ENCODE measurements around the gene KXD1. TPM values are rescaled to one million over a fixed set of nuclear protein-coding genes. Genes with fewer than 3 reads are reported as not detected.

The KXD1 gene
- total and polyA plus RNA-seq, 4 donors, result 51.3 to 117 (median 74.8) TPM

DNA sequence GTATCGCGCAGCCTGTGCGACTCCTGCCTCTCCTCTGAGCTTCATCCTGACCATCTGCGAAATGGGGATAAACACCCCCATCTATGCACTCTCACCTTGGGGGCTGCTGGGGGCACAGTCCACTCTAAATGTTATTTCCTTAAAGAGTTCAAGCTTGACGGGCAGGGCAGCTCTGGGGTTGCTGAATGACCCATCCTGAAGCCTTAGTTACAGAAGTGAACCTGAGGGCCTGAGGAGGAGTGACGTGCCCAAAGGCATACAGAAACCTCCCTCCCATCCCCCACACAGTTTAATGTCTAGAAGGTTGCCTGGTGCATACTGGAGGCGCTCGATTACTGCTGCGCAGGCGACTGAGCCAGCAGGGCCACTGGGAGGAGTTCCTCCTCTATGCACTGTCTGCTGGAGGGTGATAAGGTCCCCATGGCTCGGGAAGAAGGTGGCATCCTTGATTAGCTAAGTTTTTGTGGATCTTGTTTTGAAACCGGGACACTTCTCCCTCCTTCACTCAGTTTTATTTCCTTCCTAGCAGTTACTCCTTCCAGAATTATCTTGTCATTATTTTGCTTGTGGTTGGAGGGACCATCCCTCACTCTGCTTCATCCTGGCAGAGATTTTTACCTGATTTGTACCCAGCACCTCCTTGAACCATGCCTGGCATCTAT is 13.7 kb upstream of the KXD1 start:
- peaks cover 0 to 7% (median 0%) of the 10 kb centered on the region in 5 donors for H3K4me1 ChIP-seq (ENCODE audit: control insufficient read depth in 5 of 5, insufficient read depth in 5 of 5, low read length in 5 of 5)
- peak; percentile 40 to 47 (median 41) for DNase-seq
- H3K9me3 ChIP-seq (ENCODE audit: control insufficient read depth in 4 of 4, insufficient read depth in 3 of 4, low read length in 3 of 4), result no peaks in the 10 kb centered on the region
- TF ChIP-seq, protein P1, sequence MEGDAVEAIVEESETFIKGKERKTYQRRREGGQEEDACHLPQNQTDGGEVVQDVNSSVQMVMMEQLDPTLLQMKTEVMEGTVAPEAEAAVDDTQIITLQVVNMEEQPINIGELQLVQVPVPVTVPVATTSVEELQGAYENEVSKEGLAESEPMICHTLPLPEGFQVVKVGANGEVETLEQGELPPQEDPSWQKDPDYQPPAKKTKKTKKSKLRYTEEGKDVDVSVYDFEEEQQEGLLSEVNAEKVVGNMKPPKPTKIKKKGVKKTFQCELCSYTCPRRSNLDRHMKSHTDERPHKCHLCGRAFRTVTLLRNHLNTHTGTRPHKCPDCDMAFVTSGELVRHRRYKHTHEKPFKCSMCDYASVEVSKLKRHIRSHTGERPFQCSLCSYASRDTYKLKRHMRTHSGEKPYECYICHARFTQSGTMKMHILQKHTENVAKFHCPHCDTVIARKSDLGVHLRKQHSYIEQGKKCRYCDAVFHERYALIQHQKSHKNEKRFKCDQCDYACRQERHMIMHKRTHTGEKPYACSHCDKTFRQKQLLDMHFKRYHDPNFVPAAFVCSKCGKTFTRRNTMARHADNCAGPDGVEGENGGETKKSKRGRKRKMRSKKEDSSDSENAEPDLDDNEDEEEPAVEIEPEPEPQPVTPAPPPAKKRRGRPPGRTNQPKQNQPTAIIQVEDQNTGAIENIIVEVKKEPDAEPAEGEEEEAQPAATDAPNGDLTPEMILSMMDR (IDR thresholded peaks at IDR 0.05; ENCODE audit: control extremely low read depth, extremely low read depth), result no peak
- peak overlapping the region in 1 of 2 donors; percentile 61 for H3K27ac ChIP-seq (ENCODE audit: low read depth in 1 of 2, low read length in 1 of 2)
- 7 to 9% methylated on average over 12 of the region's 12 CpGs for WGBS, 2 donors
- H3K9ac ChIP-seq (ENCODE audit: insufficient read depth in 1 of 2, low read length in 2 of 2), result no peak overlapping the region
- peaks cover 0 to 16% (median 11%) of the 10 kb centered on the region in 4 donors for H3K36me3 ChIP-seq (ENCODE audit: control insufficient read depth in 4 of 4, insufficient read depth in 4 of 4, low read length in 4 of 4)
- no peaks in the 10 kb centered on the region for H3K27me3 ChIP-seq (ENCODE audit: control insufficient read depth in 3 of 3, insufficient read depth in 3 of 3, low read length in 2 of 3)
- H3K4me3 ChIP-seq, result no peak overlapping the region
- peak; percentile 49 for ATAC-seq (ENCODE audit: insufficient read depth, low FRiP score)

DNA sequence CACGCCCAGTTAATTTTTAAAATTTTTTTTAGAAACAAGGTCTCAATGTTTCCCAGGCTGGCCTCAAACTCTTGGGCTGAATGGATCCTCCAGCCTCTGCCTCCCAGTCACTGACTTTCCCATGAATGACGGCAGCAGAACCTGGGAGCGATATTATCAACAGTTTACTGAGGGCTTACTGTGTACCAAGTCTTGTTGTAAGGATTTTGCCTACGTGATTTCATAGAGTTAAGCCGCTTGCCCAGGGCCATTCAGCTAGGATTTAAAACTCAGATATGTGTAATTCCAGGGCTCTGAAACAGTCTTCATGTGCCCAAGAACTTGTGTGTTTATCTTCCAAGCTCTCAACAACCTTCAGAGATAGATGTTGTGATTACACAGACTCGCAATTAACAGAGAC is 6.0 kb upstream of the KXD1 start:
- DNase-seq (no peak), ATAC-seq (ENCODE audit: insufficient read depth, low FRiP score) (no peak)
- H3K9me3 ChIP-seq (ENCODE audit: control insufficient read depth in 4 of 4, insufficient read depth in 3 of 4, low read length in 3 of 4), result no peaks in the 10 kb centered on the region
- no peaks in the 10 kb centered on the region for H3K27me3 ChIP-seq (ENCODE audit: control insufficient read depth in 3 of 3, insufficient read depth in 3 of 3, low read length in 2 of 3)
- H3K4me1 ChIP-seq (ENCODE audit: control insufficient read depth in 5 of 5, insufficient read depth in 5 of 5, low read length in 5 of 5), result no peaks in the 10 kb centered on the region
- H3K9ac ChIP-seq (ENCODE audit: insufficient read depth in 1 of 2, low read length in 2 of 2), result no peak overlapping the region
- H3K27ac ChIP-seq (ENCODE audit: low read depth in 1 of 2, low read length in 1 of 2), result no peak overlapping the region
- H3K4me3 ChIP-seq, result no peak overlapping the region
- TF ChIP-seq, protein P1 (IDR thresholded peaks at IDR 0.05; ENCODE audit: control extremely low read depth, extremely low read depth), result no peak
- H3K36me3 ChIP-seq (ENCODE audit: control insufficient read depth in 4 of 4, insufficient read depth in 4 of 4, low read length in 4 of 4), result no peaks in the 10 kb centered on the region
- WGBS, 2 donors, result 63 to 81% methylated on average over 6 of the region's 6 CpGs

DNA sequence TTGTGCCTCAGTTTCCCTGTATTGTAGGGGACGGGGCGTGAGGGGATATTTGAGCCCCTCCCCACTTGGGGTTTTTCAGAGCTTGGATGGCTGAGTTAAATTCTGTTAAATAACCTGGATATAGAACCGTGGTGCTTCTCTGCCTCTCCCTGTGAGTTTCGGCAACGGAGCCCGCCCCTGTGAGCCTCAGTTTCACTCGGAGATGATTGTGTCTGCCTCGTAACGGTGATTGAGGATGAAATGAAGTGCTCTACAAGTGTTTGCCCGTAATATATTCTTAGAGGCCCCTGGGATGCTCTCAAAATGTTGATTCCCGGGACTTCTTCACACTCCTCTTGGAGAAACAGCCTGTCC is 509 bp downstream of the KXD1 start:
- H3K27ac ChIP-seq (ENCODE audit: low read depth in 1 of 2, low read length in 1 of 2), result peak overlapping the region; percentile 85 to 96
- DNase-seq (peak in 1 of 3 donors; percentile 28), ATAC-seq (ENCODE audit: insufficient read depth, low FRiP score) (no peak)
- 6 to 7% methylated on average over 11 of the region's 11 CpGs for WGBS, 2 donors
- peak overlapping the region; percentile 86 for H3K4me3 ChIP-seq
- H3K36me3 ChIP-seq (ENCODE audit: control insufficient read depth in 4 of 4, insufficient read depth in 4 of 4, low read length in 4 of 4), result peaks cover 0 to 12% (median 3%) of the 10 kb centered on the region in 4 donors
- H3K9ac ChIP-seq (ENCODE audit: insufficient read depth in 1 of 2, low read length in 2 of 2), result peak overlapping the region; percentile 65 to 87
- H3K4me1 ChIP-seq (ENCODE audit: control insufficient read depth in 5 of 5, insufficient read depth in 5 of 5, low read length in 5 of 5), result peaks cover 0 to 14% (median 0%) of the 10 kb centered on the region in 5 donors
- TF ChIP-seq, protein P1 (IDR thresholded peaks at IDR 0.05; ENCODE audit: control extremely low read depth, extremely low read depth), result no peak
- no peaks in the 10 kb centered on the region for H3K9me3 ChIP-seq (ENCODE audit: control insufficient read depth in 4 of 4, insufficient read depth in 3 of 4, low read length in 3 of 4)
- no peaks in the 10 kb centered on the region for H3K27me3 ChIP-seq (ENCODE audit: control insufficient read depth in 3 of 3, insufficient read depth in 3 of 3, low read length in 2 of 3)
